HG02763 (cell line): ENCODE data around the gene STK32C.

Source experiments
- ATAC-seq: cut with Tn5 transposase; IDR thresholded peaks from one replicate; pipeline ENCODE4 v1.9.1; 2021; ENCODE audit warnings: mild to moderate bottlenecking, moderate library complexity; ENCODE audit not compliant: unreplicated experiment

STK32C gene

GRCh38 chr10:132250481-132251475 is 57.0 kb downstream of the STK32C start:
- no peak for ATAC-seq

DNA sequence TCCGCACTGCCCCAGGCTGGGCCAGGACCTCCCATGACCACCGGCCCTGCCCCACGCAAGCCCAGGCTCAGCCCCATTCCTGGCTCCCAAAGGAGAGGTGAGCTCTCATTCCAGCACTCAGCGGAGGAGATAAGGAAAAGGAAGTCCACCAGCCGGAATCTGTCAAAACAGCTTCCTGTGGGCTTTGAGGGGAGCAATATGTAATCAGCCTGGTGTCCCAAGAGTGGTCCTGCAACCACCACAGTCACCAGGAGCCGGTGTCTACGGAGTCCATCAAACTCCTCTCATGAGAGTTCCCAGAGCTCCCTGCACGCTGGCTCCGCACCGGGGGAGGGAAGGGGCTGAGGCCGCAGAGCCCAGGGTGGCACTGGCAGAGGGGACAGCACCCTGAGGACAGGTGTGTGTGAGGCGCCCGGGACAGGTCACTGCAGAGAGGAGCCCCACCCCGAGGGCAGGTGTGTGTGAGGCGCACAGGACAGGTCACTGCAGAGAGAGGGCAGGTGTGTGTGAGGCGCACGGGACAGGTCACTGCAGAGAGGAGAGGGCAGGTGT is 57.9 kb downstream of the STK32C start:
- ATAC-seq: no peak

GRCh38 chr10:132249226-132249724 is 58.5 kb downstream of the STK32C start:
- ATAC-seq: no peak

DNA sequence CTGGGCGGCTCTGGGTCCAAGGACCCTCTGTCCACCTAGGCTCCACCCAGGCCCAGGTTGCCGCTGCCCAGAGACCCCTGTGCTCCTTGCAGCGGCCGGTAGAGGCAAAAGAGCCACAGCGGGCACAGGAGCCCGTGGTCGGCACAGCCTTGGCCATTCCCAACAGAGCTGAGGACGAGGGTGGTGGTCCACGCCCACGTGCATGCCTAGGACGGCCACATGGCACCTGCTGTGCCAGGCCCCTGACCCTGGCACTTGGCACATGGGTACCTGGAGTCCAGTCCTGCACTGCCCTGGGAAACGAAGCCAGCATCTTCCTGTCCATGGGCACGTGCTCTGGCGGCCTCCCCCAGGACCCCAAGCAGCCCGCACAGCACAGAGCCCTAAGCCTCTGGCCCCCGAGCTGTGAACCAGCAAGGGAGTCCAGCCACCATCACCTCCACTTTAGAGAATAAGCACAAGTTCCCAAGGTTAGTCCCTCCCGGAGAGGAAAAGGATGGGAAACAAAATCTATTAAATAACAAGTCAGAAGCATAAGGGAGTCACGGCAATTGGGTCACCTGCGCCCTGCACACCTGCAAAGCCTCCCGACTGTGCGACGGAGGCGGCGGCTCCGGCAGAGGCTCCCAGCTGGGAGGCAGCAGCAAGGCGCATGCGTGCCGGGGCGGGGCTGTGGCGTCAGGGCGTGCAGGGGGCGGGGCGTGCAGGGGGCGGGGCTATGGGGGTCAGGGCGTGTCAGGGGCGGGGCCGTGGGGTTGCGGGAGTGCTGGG is 59.1 kb downstream of the STK32C start:
- no peak for ATAC-seq

GRCh38 chr10:132247943-132248342 is 59.8 kb downstream of the STK32C start:
- ATAC-seq: no peak

DNA sequence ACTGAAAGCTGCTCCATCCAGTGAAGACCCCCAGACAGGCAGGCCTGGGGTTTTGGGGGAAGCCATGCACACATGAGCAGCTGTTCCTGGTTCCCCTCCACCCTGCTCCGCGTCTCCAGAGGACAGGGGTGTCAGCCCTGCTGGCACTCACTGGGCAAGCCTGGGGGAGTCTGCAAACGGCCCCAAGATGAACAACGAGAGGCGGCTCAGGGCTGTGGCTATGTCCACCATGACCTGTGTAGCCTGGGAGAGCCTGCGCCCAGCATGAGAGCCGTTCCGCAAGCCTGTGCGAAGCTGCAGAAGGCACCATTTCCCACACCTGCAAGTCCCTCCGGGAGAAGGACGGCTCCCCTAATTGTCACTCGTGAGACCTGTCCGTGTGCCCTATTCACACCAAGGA is 61.5 kb downstream of the STK32C start:
- no peak for ATAC-seq

DNA sequence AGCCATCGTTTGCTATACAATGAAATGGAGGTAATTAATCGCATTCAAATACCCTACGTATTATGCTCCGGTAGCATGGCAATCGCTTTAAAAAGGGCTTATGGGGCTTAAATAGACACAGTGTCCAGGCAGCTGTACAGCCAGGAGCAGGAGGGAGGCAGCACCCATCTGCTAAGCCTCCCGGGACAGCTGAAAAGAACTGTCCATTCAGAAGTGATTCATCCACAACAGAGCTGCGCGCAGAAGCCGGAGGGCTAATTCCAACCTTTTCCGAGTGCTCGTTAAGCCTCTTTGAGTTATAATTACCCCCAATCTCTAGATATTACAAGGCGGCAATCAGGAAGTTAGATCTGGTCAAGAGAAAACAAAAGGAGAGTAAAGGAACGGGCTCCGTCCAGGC is 62.7 kb downstream of the STK32C start:
- ATAC-seq: no peak

DNA sequence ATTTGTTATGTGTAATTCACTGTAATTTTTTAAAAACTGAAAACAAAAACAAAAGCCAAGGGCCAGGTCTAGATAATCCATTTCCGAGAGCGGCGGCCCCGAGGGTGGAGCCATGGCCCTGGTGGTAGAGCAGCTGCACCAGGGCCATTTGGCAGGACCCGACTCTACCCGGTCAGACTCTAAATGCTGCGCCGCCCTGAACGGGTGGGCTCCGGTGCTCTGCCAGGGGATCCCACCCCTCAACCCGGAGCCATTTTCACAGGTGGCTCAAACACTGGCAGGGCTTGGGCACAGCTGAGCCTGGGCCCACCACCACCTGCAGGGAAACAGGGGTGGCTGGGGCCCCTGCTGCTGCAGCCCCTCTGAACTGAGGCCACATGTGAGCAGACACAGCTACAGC is 64.1 kb downstream of the STK32C start:
- no peak for ATAC-seq

- ATAC-seq: no peak
These were observed 64.6 kb downstream of the STK32C start for GRCh38 chr10:132243141-132243540.

DNA sequence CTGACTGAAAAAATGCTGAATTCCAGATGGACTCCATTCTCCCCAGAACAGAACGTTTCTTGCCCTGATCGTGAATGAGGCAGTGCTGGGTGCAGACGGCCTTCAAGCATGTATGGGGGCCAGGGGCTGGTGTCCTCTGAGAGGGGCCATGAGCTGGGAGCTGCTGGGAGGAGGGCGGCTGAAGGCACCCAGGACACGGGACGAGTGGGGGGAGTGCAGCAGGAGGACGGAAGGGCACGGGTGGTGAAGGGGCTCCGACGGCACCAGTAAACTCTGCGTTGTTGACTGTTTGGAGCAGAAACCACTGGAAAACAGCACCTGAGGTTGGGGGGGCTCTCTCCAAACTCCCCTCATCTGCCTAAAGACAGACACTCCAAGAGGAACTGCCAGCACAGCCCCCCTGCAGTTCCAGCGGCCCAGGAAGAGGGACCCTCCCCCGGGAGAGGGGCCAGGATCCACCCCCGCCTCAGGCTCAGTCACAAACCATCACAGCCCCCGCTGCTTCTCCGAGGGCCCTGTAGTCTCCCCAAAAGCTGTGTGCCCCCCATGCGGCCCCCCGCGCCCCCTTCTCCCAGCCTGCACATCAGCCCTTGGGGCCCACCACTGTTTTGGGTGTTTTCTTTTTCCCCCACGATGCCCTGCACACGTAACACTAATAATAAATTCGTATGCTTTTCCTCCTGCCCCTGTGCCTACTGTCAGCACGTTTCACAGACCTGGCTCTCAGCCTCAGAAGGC is 65.5 kb downstream of the STK32C start:
- ATAC-seq: no peak

- ATAC-seq: no peak
These were observed 66.3 kb downstream of the STK32C start for GRCh38 chr10:132241496-132241895.

DNA sequence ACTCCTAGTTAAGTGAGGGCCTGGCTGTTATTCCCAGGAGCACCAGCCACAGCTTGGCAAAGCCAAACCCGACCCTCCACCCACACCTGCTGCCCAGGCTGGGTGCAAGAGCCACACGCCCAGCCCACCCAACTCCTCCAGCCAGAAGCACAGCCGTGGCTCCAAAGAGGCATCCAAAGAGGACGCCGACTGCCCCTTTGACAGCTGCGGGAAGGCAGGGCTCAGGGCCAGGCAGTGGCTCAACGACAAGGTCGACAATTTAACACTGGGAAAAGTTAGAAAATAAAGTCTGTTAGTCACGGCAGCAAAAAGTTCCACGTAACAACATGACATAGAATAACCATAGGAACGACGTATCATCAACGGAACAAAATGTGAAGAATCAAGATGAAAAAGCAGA is 66.7 kb downstream of the STK32C start:
- no peak for ATAC-seq

DNA sequence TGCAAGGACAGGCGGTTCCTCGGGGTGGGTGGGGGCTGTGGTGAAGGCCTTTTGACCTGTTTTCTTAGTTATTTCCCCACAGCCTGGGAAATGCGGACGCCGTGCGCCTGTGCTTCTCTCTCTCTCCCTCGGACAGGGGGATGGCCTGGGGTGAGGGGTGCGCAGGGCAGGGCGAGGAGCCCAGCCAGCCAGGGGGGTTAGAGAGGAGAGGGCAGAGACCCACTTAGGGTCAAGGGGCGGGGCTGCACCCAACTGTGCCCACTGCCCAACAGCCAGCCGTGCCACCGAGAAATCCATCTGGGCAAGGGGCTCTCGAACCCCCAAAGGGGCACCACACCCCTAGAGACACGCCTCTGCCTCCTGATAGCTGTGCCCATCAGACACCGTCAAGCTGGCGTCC is 67.2 kb downstream of the STK32C start:
- ATAC-seq: no peak

- ATAC-seq: no peak
These were observed 67.6 kb downstream of the STK32C start for GRCh38 chr10:132240156-132240555.

GRCh38 chr10:132239126-132240031 is 68.4 kb downstream of the STK32C start:
- ATAC-seq: no peak

- ATAC-seq: no peak
These were observed 69.2 kb downstream of the STK32C start for GRCh38 chr10:132238371-132239125.

- no peak for ATAC-seq
These were observed 69.9 kb downstream of the STK32C start for GRCh38 chr10:132237871-132238270.

DNA sequence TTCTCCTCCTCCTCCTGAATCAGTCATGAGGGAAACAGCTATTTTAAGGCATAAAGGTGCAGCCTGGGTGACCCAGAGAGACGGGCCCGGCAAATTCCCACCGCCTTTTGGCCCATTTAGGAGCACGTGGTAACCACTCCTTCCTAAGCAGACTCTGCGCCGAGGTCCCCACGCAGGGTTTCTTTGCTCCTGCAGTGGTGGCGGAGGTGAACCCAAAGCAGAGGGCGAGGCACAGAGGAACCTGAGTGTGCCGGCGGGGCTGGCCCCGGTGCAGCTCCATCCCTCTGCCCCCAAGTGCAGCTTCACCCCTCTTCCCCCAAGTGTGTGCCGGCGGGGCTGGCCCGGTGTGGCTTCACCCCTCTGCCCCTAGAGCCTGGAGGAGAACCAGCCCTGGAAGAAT is 70.4 kb downstream of the STK32C start:
- ATAC-seq: no peak

GRCh38 chr10:132236881-132237280 is 70.9 kb downstream of the STK32C start:
- ATAC-seq: no peak
